Measurements from ENCODE around the gene KIF6.

Gene KIF6

GRCh38 chr6:39452306-39453145 lies 272.7 kb downstream of the KIF6 start:
- DNase-seq (ENCODE audit: low read depth, low spot score), result no peak

DNA sequence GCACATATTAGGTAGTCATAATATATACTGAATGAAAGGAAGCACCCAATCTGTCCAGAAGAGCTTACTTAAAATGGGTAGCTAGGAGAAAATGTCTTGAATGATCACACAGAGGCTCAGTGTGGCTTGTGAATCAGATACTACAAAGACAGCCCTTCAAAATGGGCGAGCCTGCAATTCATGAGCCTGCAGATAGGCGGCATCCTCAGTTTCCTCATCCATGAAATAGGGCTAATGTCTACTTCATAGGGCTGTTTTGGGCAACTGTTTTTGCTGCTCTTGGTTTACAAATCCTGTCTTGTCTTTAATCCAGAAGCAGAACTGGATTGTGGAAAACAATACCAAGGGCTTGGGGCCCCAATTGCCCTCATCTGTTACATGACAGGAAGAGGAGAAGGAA lies 273.4 kb downstream of the KIF6 start:
- DNase-seq (ENCODE audit: low read depth, low spot score), result no peak

- DNase-seq (ENCODE audit: low read depth, low spot score), result no peak
Observed at GRCh38 chr6:39449022-39449421, 276.2 kb downstream of the KIF6 start.

DNA sequence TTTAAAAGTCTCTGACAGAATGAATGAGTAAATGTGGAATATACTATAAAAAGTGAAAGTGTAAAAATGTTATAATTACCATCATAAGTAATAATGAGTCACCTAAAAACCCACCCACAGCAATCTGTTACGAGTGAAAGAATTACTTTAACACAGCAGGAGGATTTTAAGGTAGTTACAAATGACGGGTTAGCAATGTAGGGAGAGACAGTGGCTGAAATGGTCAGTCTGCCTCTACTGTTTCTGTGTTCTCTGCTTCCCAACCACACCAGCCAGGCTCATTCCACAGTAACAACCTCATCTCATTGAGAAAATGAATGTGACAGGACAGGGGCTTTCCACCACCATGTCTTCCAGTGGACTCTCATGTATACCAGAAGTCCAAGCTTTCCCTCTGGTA lies 278.3 kb downstream of the KIF6 start:
- DNase-seq (ENCODE audit: low read depth, low spot score), result no peak

DNA sequence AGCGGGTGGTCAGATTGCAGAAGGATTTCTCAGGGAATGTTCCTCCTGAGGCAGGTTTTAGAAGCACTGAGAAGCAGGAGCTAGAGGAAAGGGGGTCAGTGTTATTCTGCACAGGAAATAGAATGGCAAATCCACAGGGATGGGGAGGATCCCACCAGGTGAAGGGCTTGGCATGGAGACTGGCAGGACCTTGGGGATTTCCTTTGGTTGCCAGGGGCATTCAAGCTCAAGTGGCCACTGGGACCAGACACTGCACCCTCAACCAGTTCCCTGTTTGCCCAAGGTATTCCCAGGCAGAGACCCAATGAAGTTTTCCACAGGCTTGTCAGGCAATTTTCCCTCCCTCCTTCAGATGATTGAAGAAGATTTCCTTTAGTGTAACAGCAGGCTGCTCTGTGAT lies 279.5 kb downstream of the KIF6 start:
- DNase-seq (ENCODE audit: low read depth, low spot score), result no peak

- DNase-seq (ENCODE audit: low read depth, low spot score), result no peak
Observed at GRCh38 chr6:39444479-39445019, 280.7 kb downstream of the KIF6 start.

DNA sequence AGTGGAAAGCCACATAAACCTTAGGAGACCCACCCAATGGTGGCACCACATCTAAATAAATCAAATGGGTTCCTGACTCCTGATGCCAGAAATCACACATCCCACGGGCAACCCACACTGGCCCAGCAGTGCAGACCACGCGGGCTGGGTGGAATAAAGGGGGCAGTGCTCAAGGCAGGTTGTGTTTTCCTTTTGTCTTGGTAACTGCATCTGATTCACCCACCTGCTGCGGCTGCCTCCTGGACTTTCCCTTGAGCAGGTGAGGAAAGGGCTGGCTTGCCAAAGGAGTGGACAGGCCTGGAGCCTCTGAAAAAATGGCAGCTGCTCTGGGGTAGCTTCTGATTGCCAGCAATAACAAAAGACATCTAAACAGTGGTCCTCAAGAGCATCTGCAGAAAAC lies 283.2 kb downstream of the KIF6 start:
- DNase-seq (ENCODE audit: low read depth, low spot score), result no peak

DNA sequence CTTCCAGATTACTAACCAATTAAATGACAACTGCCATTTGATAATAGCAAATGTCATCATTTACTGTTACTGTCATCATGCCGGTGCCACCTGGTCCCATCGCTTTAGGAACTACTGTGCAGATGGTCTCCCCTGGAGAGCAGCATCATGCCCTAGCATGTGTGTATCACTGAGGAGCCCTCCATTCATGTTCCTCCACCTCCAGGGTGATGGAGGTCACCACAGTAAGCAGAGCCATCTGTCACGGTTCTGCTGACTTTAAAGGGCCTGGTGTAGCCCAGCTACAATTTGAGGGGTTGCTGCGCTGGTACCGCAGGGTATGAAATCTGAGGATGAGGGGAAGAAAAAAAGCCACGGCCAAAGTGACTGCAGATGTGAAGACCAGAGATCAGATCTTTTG lies 283.9 kb downstream of the KIF6 start:
- DNase-seq (ENCODE audit: low read depth, low spot score), result no peak

DNA sequence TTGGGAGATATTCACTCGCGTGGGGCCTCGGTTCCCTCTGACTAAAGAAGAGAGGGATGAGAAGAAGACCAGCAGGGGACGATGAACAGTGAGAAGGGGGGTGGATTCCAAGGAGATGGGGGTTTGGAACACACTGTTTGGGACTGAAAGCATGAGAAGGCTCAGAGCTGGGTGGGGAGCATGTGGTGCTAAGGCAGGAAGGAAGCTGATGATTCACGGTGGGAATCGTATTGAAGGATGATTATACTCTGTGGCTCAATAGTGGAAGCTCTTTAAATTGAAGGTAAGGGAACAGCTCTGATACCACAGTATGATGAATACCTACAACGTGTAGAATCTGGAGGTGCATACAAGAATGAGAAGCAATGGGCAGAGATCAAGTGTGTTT lies 285.2 kb downstream of the KIF6 start:
- no peak for DNase-seq (ENCODE audit: low read depth, low spot score)

DNA sequence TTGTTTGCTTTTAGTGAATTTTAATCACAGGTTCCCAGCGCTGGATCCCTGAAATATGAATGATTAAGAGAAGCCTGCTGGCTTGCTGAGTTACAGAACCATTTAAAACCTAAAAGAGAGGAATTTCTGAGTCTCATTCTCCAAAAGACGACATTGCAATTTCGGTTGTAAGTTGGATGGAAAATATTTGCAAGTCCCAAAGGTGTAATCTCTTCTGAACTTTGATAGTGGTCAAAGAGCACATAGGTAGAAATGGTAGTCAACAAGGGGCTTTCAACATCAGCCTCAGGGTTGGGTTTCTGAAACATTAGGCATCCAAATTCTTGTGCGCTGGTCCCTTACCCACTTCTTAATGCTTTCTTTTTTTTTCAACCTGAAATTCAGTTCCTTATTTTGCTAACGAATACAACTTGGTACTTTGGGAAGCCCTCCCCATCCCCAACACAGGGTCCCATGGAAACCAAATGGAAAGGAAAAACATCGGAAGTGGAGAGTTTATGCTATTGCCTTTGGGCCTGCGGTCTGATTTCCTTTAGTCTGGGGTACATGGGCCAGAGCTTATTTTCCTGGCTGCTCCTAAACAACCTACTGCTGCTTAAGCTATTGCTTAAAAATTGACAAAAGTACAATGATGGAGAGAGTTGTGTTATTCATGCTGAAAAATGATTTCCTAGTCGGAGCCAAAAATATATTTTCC lies 285.7 kb downstream of the KIF6 start:
- no peak for DNase-seq (ENCODE audit: low read depth, low spot score)

- no peak for DNase-seq (ENCODE audit: low read depth, low spot score)
Observed at GRCh38 chr6:39433630-39434029, 291.6 kb downstream of the KIF6 start.

DNA sequence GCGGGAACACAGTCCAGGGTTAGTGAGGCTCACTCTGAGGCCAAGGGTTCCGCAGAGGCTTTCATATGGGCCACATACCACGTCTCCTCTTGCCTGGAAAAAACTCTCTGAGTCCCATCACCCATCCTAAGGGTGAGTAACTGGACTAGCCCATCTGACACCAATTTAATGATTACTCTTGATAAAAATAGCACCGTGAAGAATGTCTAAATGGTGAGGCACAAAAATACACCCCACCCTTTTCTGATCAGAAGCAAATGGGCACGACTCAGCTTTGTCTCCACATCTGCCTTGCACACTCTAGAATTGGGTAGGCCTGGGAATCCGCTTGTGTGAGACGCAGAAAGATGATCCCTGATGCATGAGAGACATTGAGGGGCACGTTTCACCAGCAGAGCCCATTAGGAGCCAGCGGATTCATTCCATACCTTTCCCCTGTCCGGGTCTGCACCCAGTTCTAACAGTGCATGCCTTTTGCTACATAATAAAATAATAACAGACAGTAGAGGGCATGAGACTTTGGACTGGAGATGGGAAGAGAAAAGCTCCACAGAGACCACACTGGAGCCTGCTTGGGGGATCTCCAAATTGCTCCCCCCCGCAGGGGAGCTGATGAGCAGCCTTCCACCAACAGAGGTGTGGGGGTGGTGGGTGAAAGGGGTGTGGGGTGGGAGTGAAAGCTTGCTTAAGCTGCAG lies 292.7 kb downstream of the KIF6 start:
- no peak for DNase-seq (ENCODE audit: low read depth, low spot score)

GRCh38 chr6:39430871-39431523 lies 294.2 kb downstream of the KIF6 start:
- DNase-seq (ENCODE audit: low read depth, low spot score), result no peak

DNA sequence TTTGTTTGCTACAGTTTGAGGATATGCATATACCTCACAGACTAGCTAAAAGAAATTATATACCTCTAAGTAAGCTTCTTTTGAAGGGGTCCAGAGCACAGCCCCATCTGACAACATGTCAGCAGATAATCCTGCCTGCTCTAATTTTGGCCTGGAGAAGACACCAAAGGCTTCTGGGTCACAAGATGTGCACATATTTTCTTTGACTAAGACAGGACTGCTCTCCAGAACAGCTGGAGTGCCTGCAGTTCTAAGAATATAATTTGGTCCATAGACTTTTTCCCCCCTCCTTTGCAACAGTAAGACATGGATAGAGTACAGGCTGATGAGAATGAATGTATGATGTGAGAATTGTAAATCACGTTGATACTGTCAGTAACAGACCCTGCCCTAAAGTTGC lies 294.8 kb downstream of the KIF6 start:
- no peak for DNase-seq (ENCODE audit: low read depth, low spot score)

DNA sequence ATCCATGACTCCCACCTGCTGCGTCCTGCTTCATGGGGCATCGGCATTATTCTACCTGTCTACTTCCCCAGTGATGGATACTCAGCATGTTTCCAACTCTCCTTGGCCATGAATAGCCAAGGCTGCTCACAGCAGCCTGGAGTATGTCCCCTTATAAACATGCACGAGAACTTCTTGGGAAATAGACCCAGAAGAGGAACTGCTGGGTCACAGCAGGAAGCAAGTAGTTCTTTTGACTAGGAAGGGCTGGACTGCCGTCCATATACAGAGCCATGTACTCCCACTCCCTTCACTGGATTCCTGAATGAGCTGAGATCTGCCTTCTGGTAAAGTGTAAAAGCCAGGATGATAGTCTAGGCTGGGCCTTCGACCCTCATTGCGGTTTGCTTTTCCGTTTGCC lies 296.4 kb downstream of the KIF6 start:
- DNase-seq (ENCODE audit: low read depth, low spot score), result no peak

- no peak for DNase-seq (ENCODE audit: low read depth, low spot score)
Observed at GRCh38 chr6:39428152-39428551, 297.1 kb downstream of the KIF6 start.

DNA sequence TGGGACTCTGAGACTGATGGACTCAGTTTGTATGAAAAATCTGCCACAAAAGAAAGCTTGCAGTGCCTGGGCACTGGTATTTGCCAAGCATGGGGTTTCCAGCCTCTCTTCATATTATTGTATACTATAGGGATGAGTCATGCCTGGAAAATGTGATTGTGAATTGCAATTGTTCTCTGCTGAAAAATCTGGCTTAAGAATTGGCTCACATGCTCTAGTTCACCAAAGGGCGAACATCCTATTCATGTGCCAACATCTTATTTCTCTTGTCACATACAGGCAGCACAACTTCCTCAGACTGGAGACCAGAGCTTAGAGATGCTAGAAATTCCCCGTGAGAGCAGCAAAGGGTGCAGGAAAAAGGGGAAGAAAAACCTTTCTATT lies 299.1 kb downstream of the KIF6 start:
- no peak for DNase-seq (ENCODE audit: low read depth, low spot score)

DNA sequence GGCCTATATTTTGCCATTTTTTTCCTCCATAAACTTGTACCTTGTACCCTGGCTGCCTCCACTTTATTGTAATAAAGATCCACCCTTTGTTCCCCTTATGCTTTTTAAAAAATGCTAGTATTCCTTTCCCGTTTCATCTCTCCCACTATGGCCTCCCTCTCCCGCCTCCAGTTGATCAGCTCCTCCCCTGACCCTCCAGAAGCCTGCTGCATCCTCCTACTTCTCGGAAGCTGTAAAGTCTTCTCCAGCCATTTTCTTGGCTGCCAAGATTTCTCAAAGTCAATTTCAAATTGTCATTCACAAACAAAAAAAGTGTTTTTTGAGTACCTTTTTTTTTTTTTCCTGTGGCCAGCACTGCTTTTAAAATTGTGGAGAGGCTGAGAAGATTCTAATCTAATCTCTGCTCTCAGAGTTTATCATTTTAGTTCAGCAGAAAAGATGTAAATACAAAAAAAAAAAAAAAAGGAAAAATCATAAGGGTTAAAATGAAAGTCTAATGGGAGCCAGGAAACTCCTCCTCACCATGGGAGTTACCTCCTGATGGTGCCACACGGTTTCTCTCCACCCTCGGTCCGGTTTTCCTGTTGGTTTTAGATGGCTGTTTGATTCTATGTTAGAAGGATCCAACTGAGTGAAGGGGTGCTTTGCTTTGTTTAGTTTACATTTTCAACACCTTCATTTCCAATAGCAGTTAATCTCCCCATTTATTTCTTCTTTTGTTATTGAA lies 299.7 kb downstream of the KIF6 start:
- DNase-seq (ENCODE audit: low read depth, low spot score), result no peak

GRCh38 chr6:39424831-39425230 lies 300.4 kb downstream of the KIF6 start:
- DNase-seq (ENCODE audit: low read depth, low spot score), result no peak

GRCh38 chr6:39422238-39422637 lies 303.0 kb downstream of the KIF6 start:
- DNase-seq (ENCODE audit: low read depth, low spot score), result no peak

All from activated CD4-positive, CD25-positive, alpha-beta regulatory T cell treated with anti-CD3 and anti-CD28 coated beads, Interleukin-2, amount 50 U/mL, for 16 hours (primary cell).